HepG2 (cell line): ENCODE results near the gene TCF19. TPM values are rescaled to one million over a fixed set of nuclear protein-coding genes. Genes with fewer than 3 reads are reported as not detected.

Experiments
- ATAD3A ChIP-seq: sonication (generic); formaldehyde crosslinking; IDR thresholded peaks from 2 replicates; pipeline ENCODE4 v1.4.0; 2020; ENCODE audit warnings: missing genetic modification reagents
- BRD4 ChIP-seq: sonication (generic); formaldehyde crosslinking; IDR thresholded peaks from 2 replicates; pipeline ENCODE4 v1.4.0; 2020; ENCODE audit warnings: missing genetic modification reagents
- DZIP1 ChIP-seq: sonication (generic); formaldehyde crosslinking; IDR thresholded peaks from 2 replicates; pipeline ENCODE4 v1.5.0; 2020; ENCODE audit warnings: mild to moderate bottlenecking, missing genetic modification reagents
- GPBP1L1 ChIP-seq: sonication (generic); formaldehyde crosslinking; IDR thresholded peaks from 2 replicates; pipeline ENCODE4 v1.5.0; 2020; ENCODE audit warnings: mild to moderate bottlenecking, missing genetic modification reagents
- HNRNPUL1 ChIP-seq: fragments of 200-400 bp; formaldehyde crosslinking; IDR thresholded peaks from 2 replicates; pipeline ENCODE4 v1.6.1; 2017; ENCODE audit warnings: low read depth, mild to moderate bottlenecking, low read length, moderate library complexity
- KAT8 ChIP-seq: IDR thresholded peaks from 2 replicates; pipeline ENCODE4 v1.6.1; 2016; ENCODE audit warnings: missing genetic modification reagents, missing compliant biosample characterization
- MAX ChIP-seq: IDR thresholded peaks from 2 replicates; pipeline ENCODE4 v1.6.1; 2012; ENCODE audit warnings: inconsistent platforms
- MTA1 ChIP-seq: sonication (generic); formaldehyde crosslinking; IDR thresholded peaks from 2 replicates; pipeline ENCODE4 v1.4.0; 2020; ENCODE audit warnings: missing genetic modification reagents, mild to moderate bottlenecking, borderline replicate concordance
- NFYC ChIP-seq: IDR thresholded peaks from 2 replicates; pipeline ENCODE4 v1.6.1; 2016; ENCODE audit warnings: missing genetic modification reagents, missing compliant biosample characterization
- PHF5A ChIP-seq: IDR thresholded peaks from one replicate; pipeline ENCODE4 v1.6.1; 2018; ENCODE audit warnings: low read depth, missing genetic modification reagents; ENCODE audit not compliant: unreplicated experiment
- SP1 ChIP-seq, 2 experiments: fragments of 450-650 bp in 1 of 2; sonication (generic) in 1 of 2; formaldehyde crosslinking in 1 of 2; IDR thresholded peaks; 2 replicates each; pipeline versions ENCODE4 v1.4.0 to v1.6.1; 2016 to 2020; ENCODE audit warnings: missing genetic modification reagents in 1 of 2
- TAF1 ChIP-seq: sonication (generic); formaldehyde crosslinking; IDR thresholded peaks from 2 replicates; pipeline ENCODE4 v1.4.0; 2020; ENCODE audit warnings: missing genetic modification reagents
- THYN1 ChIP-seq: sonication (generic); formaldehyde crosslinking; IDR thresholded peaks from 2 replicates; pipeline ENCODE4 v1.8.1; 2023; ENCODE audit warnings: low read depth, mild to moderate bottlenecking, moderate library complexity, missing genetic modification reagents, borderline replicate concordance
- YEATS2 ChIP-seq: sonication (generic); formaldehyde crosslinking; IDR thresholded peaks from 2 replicates; pipeline ENCODE4 v1.4.0; 2020; ENCODE audit warnings: missing genetic modification reagents, borderline replicate concordance
- ZFP36 ChIP-seq: fragments of 150-350 bp; IDR thresholded peaks from 2 replicates; pipeline ENCODE4 v1.6.1; 2018; ENCODE audit warnings: borderline replicate concordance, low read length, low read depth; ENCODE audit not compliant: partially characterized antibody
- ZNF383 ChIP-seq: sonication (generic); formaldehyde crosslinking; IDR thresholded peaks from 2 replicates; pipeline ENCODE4 v1.4.0; 2020; ENCODE audit warnings: missing genetic modification reagents, mild to moderate bottlenecking, borderline replicate concordance
- ZNF431 ChIP-seq: sonication (generic); formaldehyde crosslinking; IDR thresholded peaks from 2 replicates; pipeline ENCODE4 v1.9.0; 2022; ENCODE audit warnings: missing genetic modification reagents, low read depth, mild to moderate bottlenecking, borderline replicate concordance
- ZNF510 ChIP-seq: sonication (generic); formaldehyde crosslinking; IDR thresholded peaks from 2 replicates; pipeline ENCODE4 v1.4.0; 2020; ENCODE audit warnings: low read depth, mild to moderate bottlenecking, missing genetic modification reagents
- ZNF567 ChIP-seq: sonication (generic); formaldehyde crosslinking; IDR thresholded peaks from 2 replicates; pipeline ENCODE4 v1.8.1; 2023; ENCODE audit warnings: mild to moderate bottlenecking, missing genetic modification reagents, borderline replicate concordance
- ZNF609 ChIP-seq: sonication (generic); formaldehyde crosslinking; IDR thresholded peaks from 2 replicates; pipeline ENCODE4 v1.4.0; 2020; ENCODE audit warnings: mild to moderate bottlenecking, missing genetic modification reagents, borderline replicate concordance
- polyA plus RNA-seq, 8 experiments: library from polyadenylated mRNA; depleted of rRNA in 3 of 8; stranded (reverse) in 7 of 8; unstranded in 1 of 8; fragments of >200 nt; fragmentation: Illumina TruSeq in 4 of 8; extraction: Trizol in 4 of 8; gene quantifications; 2 replicates each; pipeline versions ENCODE4 v1.2.1 to v1.2.3, GENCODE V29; 2011 to 2016; ENCODE audit warnings: low read depth in 4 of 8, missing spikeins in 1 of 8, mixed read lengths in 1 of 8; ENCODE audit not compliant: insufficient read depth in 1 of 8
- total RNA-seq, 5 experiments: library from RNA; depleted of rRNA; stranded (reverse); fragments of >200 nt; fragmentation: Illumina TruSeq; extraction: Trizol; gene quantifications; 2 replicates each; pipeline ENCODE4 v1.2.3, GENCODE V29; 2016; ENCODE audit warnings: low read depth in 1 of 5

TCF19 gene
- total and polyA plus RNA-seq, 2 of the 13 experiments (the other 11 are each of a cell fraction or from before 2014, with no cell fraction given), result 4.9 to 22.2 TPM

GRCh38 chr6:31197559-31198305 is 39.3 kb downstream of the TCF19 start (continued):
- TF ChIP-seq MAX, result peak; percentile 75
- peak; percentile 60; the same call in 1 of the 2 replicates for TF ChIP-seq KAT8 (CRISPR knock-in tag)
- TF ChIP-seq DZIP1, result no peak
- 0 out of 2 replicates have a peak, but pooled peaks have one; percentile 54 for TF ChIP-seq ZNF510 (CRISPR knock-in tag)
- no peak for TF ChIP-seq NFYC (CRISPR knock-in tag)
- TF ChIP-seq PHF5A (CRISPR knock-in tag), result no peak
- no peak for TF ChIP-seq ZNF609
- TF ChIP-seq HNRNPUL1, result no peak
- TF ChIP-seq BRD4 (CRISPR knock-in tag), result no peak; the same call in 1 of the 2 replicates
- peak; percentile 46; the same call in 1 of the 2 replicates for TF ChIP-seq YEATS2 (CRISPR knock-in tag)
- no peak for TF ChIP-seq ZFP36
- no peak for TF ChIP-seq ZNF383 (CRISPR knock-in tag)
- no peak for TF ChIP-seq ATAD3A (CRISPR knock-in tag)
- no peak for TF ChIP-seq THYN1 (CRISPR knock-in tag)
- TF ChIP-seq ZNF567 (CRISPR knock-in tag), result no peak
- TF ChIP-seq TAF1 (CRISPR knock-in tag), result peak; percentile 53; the same call in 1 of the 2 replicates
- TF ChIP-seq SP1 (IDR thresholded peaks at IDR 0.05), result no peak
- TF ChIP-seq SP1 (CRISPR knock-in tag; IDR thresholded peaks at IDR 0.05), result no peak
- no peak for TF ChIP-seq ZNF431 (CRISPR knock-in tag)
- no peak for TF ChIP-seq GPBP1L1 (CRISPR knock-in tag)
- peak; percentile 75; the same call in 1 of the 2 replicates for TF ChIP-seq MTA1
